Activated CD4-positive, alpha-beta memory T cell treated with anti-CD3 and anti-CD28 coated beads, Interleukin-2, amount 10 ng/mL, durations not matched to agents 7 days and 5 days (primary cell): ENCODE measurements around the gene PDXK. TPM values are rescaled to one million over a fixed set of nuclear protein-coding genes. Genes with fewer than 3 reads are reported as not detected.
"Not testable (repeated sequence)": the region's sequence is repeated elsewhere in the genome, so short reads cannot be mapped to it uniquely, and the experiment has no call there.

Experiments used
- CTCF ChIA-PET: fragments of 350-600 bp; sonication (Branson Sonifier 250); formaldehyde crosslinking; loops from one replicate; lab custom pipeline; 2021; ENCODE audit warnings: antibody characterized with exemption, inconsistent platforms; lab: Charles Lee
- POLR2A ChIA-PET: fragments of 350-600 bp; sonication (Branson Sonifier 250); formaldehyde crosslinking; loops from one replicate; lab custom pipeline; 2021; ENCODE audit warnings: antibody characterized with exemption; lab: Charles Lee
- DNase-seq: peaks from one replicate; pipeline ENCODE4 v3.0.0-alpha.2; 2020
- H3K27ac Mint-ChIP-seq: one replicate; pipeline ENCODE4 v1.8.0; 2021; ENCODE audit warnings: mild to moderate bottlenecking, mixed read lengths
- H3K27me3 Mint-ChIP-seq: one replicate; pipeline ENCODE4 v1.8.0; 2021; ENCODE audit warnings: mixed read lengths
- H3K36me3 Mint-ChIP-seq: one replicate; pipeline ENCODE4 v1.8.0; 2021; ENCODE audit warnings: low read depth, mixed read lengths
- H3K4me1 Mint-ChIP-seq: one replicate; pipeline ENCODE4 v1.8.0; 2021; ENCODE audit warnings: mixed read lengths
- H3K4me3 Mint-ChIP-seq: one replicate; pipeline ENCODE4 v1.8.0; 2021; ENCODE audit warnings: mild to moderate bottlenecking, mixed read lengths
- H3K9me3 Mint-ChIP-seq: one replicate; pipeline ENCODE4 v1.8.0; 2021; ENCODE audit warnings: mixed read lengths
- total RNA-seq, 2 experiments: library from RNA; stranded (reverse); gene quantifications; one replicate each; pipeline ENCODE4 v1.2.3, GENCODE V29; 2021

The PDXK gene
- total RNA-seq, 2 experiments from 2014 or later, result 94.1 to 95.0 TPM

GRCh38 chr21:43689556-43690337 is 29.2 kb upstream of the PDXK start:
- Mint-ChIP-seq H3K9me3 (no peaks in the 10 kb centered on the region), H3K36me3 (peaks cover 60% of the 10 kb centered on the region), H3K4me3 (no peak overlapping the region), H3K27ac (no peak overlapping the region), H3K4me1 (peaks cover 7% of the 10 kb centered on the region), H3K27me3 (no peaks in the 10 kb centered on the region)
- CTCF ChIA-PET, result no interaction called here
- POLR2A ChIA-PET, result no interaction called here
- DNase-seq, result no peak

GRCh38 chr21:43690346-43690745 is 28.6 kb upstream of the PDXK start:
- H3K9me3 Mint-ChIP-seq, result no peaks in the 10 kb centered on the region
- DNase-seq, result no peak
- CTCF ChIA-PET, result no interaction called here
- no peaks in the 10 kb centered on the region for H3K27me3 Mint-ChIP-seq
- peaks cover under 1% of the 10 kb centered on the region for H3K4me1 Mint-ChIP-seq
- peak overlapping the region; percentile 47 for H3K27ac Mint-ChIP-seq
- H3K36me3 Mint-ChIP-seq, result peaks cover 58% of the 10 kb centered on the region
- H3K4me3 Mint-ChIP-seq, result no peak overlapping the region
- POLR2A ChIA-PET, result no interaction called here

- POLR2A ChIA-PET, result no interaction called here
- no peaks in the 10 kb centered on the region for H3K27me3 Mint-ChIP-seq
- no peak overlapping the region for H3K4me3 Mint-ChIP-seq
Measured at GRCh38 chr21:43691086-43691795, 27.7 kb upstream of the PDXK start.

GRCh38 chr21:43691801-43692200 is 27.1 kb upstream of the PDXK start:
- Mint-ChIP-seq H3K27me3 (no peaks in the 10 kb centered on the region), H3K36me3 (peaks cover 55% of the 10 kb centered on the region), H3K27ac (no peak overlapping the region), H3K9me3 (no peaks in the 10 kb centered on the region), H3K4me1 (no peaks in the 10 kb centered on the region), H3K4me3 (no peak overlapping the region)
- CTCF ChIA-PET, result no interaction called here
- DNase-seq, result no peak
- POLR2A ChIA-PET, result no interaction called here

More at GRCh38 chr21:43691086-43691795, 27.7 kb upstream of the PDXK start:
- no peak for DNase-seq
- H3K27ac Mint-ChIP-seq, result no peak overlapping the region
- CTCF ChIA-PET, result no interaction called here
- no peaks in the 10 kb centered on the region for H3K4me1 Mint-ChIP-seq
- peaks cover 57% of the 10 kb centered on the region for H3K36me3 Mint-ChIP-seq
- H3K9me3 Mint-ChIP-seq, result no peaks in the 10 kb centered on the region

GRCh38 chr21:43692949-43693348 is 26.0 kb upstream of the PDXK start:
- ChIA-PET CTCF (no interaction called here), POLR2A (interaction anchor here (3.1 kb wide), 1 partner anchor 8 kb away, joined by 11 read pairs; no protein-coding TSS in a partner anchor)
- no peak for DNase-seq
- Mint-ChIP-seq H3K27ac (no peak overlapping the region), H3K27me3 (no peaks in the 10 kb centered on the region), H3K4me1 (no peaks in the 10 kb centered on the region), H3K9me3 (no peaks in the 10 kb centered on the region), H3K36me3 (peaks cover 49% of the 10 kb centered on the region), H3K4me3 (no peak overlapping the region)

- Mint-ChIP-seq H3K4me3 (no peak overlapping the region), H3K27me3 (no peaks in the 10 kb centered on the region), H3K9me3 (no peaks in the 10 kb centered on the region), H3K36me3 (peaks cover 47% of the 10 kb centered on the region), H3K27ac (no peak overlapping the region), H3K4me1 (no peaks in the 10 kb centered on the region)
- ChIA-PET POLR2A (interaction anchor here (3.1 kb wide), 1 partner anchor 9 kb away, joined by 11 read pairs; no protein-coding TSS in a partner anchor), CTCF (no interaction called here)
- no peak for DNase-seq
Measured at GRCh38 chr21:43693981-43694380, 24.9 kb upstream of the PDXK start.

GRCh38 chr21:43694437-43695079 is 24.4 kb upstream of the PDXK start:
- Mint-ChIP-seq H3K27ac (no peak overlapping the region), H3K9me3 (no peaks in the 10 kb centered on the region), H3K4me1 (no peaks in the 10 kb centered on the region), H3K36me3 (peaks cover 42% of the 10 kb centered on the region), H3K27me3 (no peaks in the 10 kb centered on the region), H3K4me3 (no peak overlapping the region)
- ChIA-PET CTCF (no interaction called here), POLR2A (interaction anchor here (3.1 kb wide), 1 partner anchor 10 kb away, joined by 11 read pairs; no protein-coding TSS in a partner anchor)
- DNase-seq, result no peak

GRCh38 chr21:43696214-43696613 is 22.7 kb upstream of the PDXK start:
- Mint-ChIP-seq H3K9me3 (no peaks in the 10 kb centered on the region), H3K27me3 (no peaks in the 10 kb centered on the region), H3K27ac (no peak overlapping the region), H3K36me3 (peaks cover 27% of the 10 kb centered on the region), H3K4me3 (no peak overlapping the region), H3K4me1 (peaks cover 5% of the 10 kb centered on the region)
- no peak for DNase-seq
- POLR2A ChIA-PET, result no interaction called here
- CTCF ChIA-PET, result no interaction called here

GRCh38 chr21:43697758-43698643 is 20.9 kb upstream of the PDXK start:
- Mint-ChIP-seq H3K27me3 (no peaks in the 10 kb centered on the region), H3K36me3 (peaks cover 26% of the 10 kb centered on the region), H3K27ac (no peak overlapping the region), H3K9me3 (no peaks in the 10 kb centered on the region), H3K4me3 (no peak overlapping the region), H3K4me1 (peaks cover 9% of the 10 kb centered on the region)
- ChIA-PET CTCF (no interaction called here), POLR2A (no interaction called here)
- no peak for DNase-seq

GRCh38 chr21:43699492-43699777 is 19.5 kb upstream of the PDXK start:
- POLR2A ChIA-PET, DNase-seq, CTCF ChIA-PET, H3K27ac Mint-ChIP-seq, H3K27me3 Mint-ChIP-seq, H3K9me3 Mint-ChIP-seq, H3K4me3 Mint-ChIP-seq: not testable (repeated sequence)
- Mint-ChIP-seq H3K4me1 (peaks cover 14% of the 10 kb centered on the region), H3K36me3 (peaks cover 18% of the 10 kb centered on the region)

- no peaks in the 10 kb centered on the region for H3K27me3 Mint-ChIP-seq
- DNase-seq, result no peak
- H3K4me1 Mint-ChIP-seq, result peaks cover 14% of the 10 kb centered on the region
- ChIA-PET POLR2A (no interaction called here), CTCF (interaction anchor here (1.2 kb wide), 1 partner anchor 18 kb away, joined by 3 read pairs; no protein-coding TSS in a partner anchor)
- H3K27ac Mint-ChIP-seq, result no peak overlapping the region
- no peak overlapping the region for H3K4me3 Mint-ChIP-seq
- no peaks in the 10 kb centered on the region for H3K9me3 Mint-ChIP-seq
- peaks cover 15% of the 10 kb centered on the region for H3K36me3 Mint-ChIP-seq
Measured at GRCh38 chr21:43699933-43700599, 18.9 kb upstream of the PDXK start.
